Mesothelial cell of epicardium (in vitro differentiated cells): ENCODE data around the gene KRT1. TPM values are rescaled to one million over a fixed set of nuclear protein-coding genes. Genes with fewer than 3 reads are reported as not detected.

Experiments
- DNase-seq, 2 experiments: peaks; one replicate each; pipeline ENCODE4 v3.0.0; 2021; ENCODE audit warnings: low spot score in 2 of 2; ENCODE audit not compliant: unreplicated experiment in 2 of 2
- H3K27ac Mint-ChIP-seq: 2 replicates; pipeline ENCODE4 v1.8.0; 2021; ENCODE audit warnings: mixed read lengths
- H3K27me3 Mint-ChIP-seq: 2 replicates; pipeline ENCODE4 v1.8.0; 2021; ENCODE audit warnings: low read depth, mixed read lengths
- H3K36me3 Mint-ChIP-seq: 2 replicates; pipeline ENCODE4 v1.8.0; 2021; ENCODE audit warnings: mixed read lengths
- H3K4me1 Mint-ChIP-seq: 2 replicates; pipeline ENCODE4 v1.8.0; 2021; ENCODE audit warnings: mixed read lengths
- H3K4me3 Mint-ChIP-seq: 2 replicates; pipeline ENCODE4 v1.8.0; 2021; ENCODE audit warnings: mild to moderate bottlenecking, moderate library complexity, mixed read lengths
- H3K9me3 Mint-ChIP-seq: 2 replicates; pipeline ENCODE4 v1.8.0; 2021; ENCODE audit warnings: mixed read lengths
- total RNA-seq: library from RNA; stranded (reverse); gene quantifications from 3 replicates; pipeline ENCODE4 v1.2.1, GENCODE V29; 2021
- TF ChIP-seq, protein P1 (sequence below): fragments of 200-600 bp; sonication (generic); IDR thresholded peaks from one replicate; pipeline ENCODE4 v1.5.0; 2021; ENCODE audit warnings: antibody characterized with exemption; ENCODE audit not compliant: unreplicated experiment

Gene KRT1
- total RNA-seq, 1 donor from 2014 or later: not detected

DNA sequence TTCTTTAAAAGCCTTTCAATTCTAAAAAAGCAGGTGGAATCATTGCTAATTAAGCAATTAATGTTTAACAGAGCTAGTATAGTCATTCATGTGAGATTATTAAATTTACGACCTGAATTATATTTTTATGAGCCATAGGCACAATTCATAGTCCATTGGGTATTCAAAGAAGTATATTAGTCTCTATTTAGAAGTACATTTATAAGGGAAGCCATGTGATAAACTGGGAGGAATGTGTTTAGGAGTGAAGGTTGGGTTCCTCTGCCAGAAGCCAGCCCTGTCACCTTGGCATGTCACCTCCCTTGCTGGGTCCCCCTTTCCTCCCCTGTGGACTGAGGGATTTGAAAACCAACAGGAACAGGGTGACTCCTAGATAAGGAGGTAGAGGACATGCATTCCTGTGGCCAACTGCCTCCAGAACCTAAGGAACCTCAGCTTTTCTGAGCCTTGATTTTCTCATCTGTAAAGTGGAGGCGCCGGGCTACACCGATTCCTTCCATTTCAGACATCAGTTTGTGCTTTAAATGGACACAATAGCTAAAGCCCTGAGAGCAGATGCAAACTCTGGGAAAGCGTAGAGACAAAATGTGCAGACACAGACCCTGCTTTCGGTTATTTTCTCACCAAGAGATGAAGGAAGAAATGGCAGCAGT, 22.8 kb downstream of the KRT1 start:
- Mint-ChIP-seq H3K4me3 (no peak overlapping the region), H3K36me3 (no peaks in the 10 kb centered on the region), H3K27ac (no peak overlapping the region), H3K27me3 (peaks cover 76% of the 10 kb centered on the region), H3K9me3 (peaks cover 3% of the 10 kb centered on the region), H3K4me1 (peaks cover 4% of the 10 kb centered on the region)
- TF ChIP-seq, protein P1, sequence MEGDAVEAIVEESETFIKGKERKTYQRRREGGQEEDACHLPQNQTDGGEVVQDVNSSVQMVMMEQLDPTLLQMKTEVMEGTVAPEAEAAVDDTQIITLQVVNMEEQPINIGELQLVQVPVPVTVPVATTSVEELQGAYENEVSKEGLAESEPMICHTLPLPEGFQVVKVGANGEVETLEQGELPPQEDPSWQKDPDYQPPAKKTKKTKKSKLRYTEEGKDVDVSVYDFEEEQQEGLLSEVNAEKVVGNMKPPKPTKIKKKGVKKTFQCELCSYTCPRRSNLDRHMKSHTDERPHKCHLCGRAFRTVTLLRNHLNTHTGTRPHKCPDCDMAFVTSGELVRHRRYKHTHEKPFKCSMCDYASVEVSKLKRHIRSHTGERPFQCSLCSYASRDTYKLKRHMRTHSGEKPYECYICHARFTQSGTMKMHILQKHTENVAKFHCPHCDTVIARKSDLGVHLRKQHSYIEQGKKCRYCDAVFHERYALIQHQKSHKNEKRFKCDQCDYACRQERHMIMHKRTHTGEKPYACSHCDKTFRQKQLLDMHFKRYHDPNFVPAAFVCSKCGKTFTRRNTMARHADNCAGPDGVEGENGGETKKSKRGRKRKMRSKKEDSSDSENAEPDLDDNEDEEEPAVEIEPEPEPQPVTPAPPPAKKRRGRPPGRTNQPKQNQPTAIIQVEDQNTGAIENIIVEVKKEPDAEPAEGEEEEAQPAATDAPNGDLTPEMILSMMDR: no peak
- DNase-seq: no peak

DNA sequence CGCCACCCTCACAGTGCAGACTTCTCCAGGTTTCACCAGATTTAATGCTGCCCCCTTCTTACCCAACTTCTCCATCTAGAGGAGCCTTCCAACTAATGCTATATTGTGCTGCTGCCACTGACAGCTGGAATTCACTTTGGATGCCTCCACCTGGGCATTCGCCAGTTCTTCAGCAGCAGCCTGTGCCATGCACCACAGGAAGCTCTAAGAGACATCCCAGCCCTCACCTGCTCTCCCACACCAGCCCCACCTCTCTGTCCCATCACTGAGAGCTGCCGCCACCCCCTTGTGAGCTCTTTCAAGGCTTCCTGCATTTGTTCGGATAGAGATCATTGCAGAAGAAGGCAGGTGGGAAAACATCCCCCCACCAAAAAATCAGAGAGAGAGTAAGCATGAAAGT, 23.6 kb downstream of the KRT1 start:
- H3K27me3 Mint-ChIP-seq: peaks cover 78% of the 10 kb centered on the region
- TF ChIP-seq, protein P1: no peak
- no peak overlapping the region for H3K27ac Mint-ChIP-seq
- H3K36me3 Mint-ChIP-seq: no peaks in the 10 kb centered on the region
- peaks cover 6% of the 10 kb centered on the region for H3K9me3 Mint-ChIP-seq
- DNase-seq: no peak
- H3K4me1 Mint-ChIP-seq: peaks cover 4% of the 10 kb centered on the region
- no peak overlapping the region for H3K4me3 Mint-ChIP-seq

DNA sequence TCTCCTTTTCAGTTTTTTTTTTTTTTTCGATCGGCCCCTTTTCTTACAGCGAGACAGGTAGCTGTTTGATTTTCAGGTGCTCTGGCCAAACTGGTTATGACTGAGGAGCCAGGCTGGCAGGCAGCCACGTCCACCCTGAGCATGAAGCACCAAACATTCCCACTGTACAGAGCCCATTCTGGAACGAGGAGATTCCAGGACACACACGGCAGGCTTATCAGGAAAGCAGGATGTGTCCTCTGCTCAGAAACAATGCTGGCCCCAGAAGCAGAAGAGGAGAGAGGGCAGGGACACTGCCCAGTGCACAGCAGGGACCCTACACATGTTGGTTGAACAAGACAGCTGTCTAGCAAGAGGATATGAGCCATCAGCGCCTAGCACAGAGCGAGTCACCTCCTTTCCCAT, 24.5 kb downstream of the KRT1 start:
- Mint-ChIP-seq H3K27me3 (peaks cover 83% of the 10 kb centered on the region), H3K27ac (no peak overlapping the region), H3K4me1 (peaks cover 4% of the 10 kb centered on the region), H3K9me3 (peaks cover 6% of the 10 kb centered on the region), H3K4me3 (no peak overlapping the region), H3K36me3 (no peaks in the 10 kb centered on the region)
- TF ChIP-seq, protein P1: no peak
- no peak for DNase-seq

DNA sequence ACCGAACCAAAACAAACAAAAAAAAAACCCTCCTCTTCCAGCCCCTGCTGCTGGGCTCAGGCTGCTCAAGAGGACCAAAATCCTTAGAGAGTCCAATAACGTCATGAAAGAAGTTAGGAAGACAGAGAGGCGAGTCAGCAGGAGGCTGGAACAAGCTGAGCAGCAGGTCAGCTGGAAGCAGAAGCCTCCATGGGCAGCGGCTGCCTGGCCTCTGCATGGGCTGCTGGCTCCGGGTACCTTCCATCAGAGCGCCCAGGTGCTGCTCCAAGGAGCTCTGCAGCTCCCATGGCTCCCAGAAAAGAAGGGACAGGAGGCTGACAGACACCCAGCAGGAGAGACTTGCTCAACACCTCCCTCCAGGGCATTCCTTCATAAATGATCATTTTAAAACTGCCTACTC, 25.0 kb downstream of the KRT1 start:
- no peak overlapping the region for H3K27ac Mint-ChIP-seq
- no peak overlapping the region for H3K4me3 Mint-ChIP-seq
- peaks cover 86% of the 10 kb centered on the region for H3K27me3 Mint-ChIP-seq
- DNase-seq: no peak
- TF ChIP-seq, protein P1: no peak
- H3K4me1 Mint-ChIP-seq: peaks cover 4% of the 10 kb centered on the region
- no peaks in the 10 kb centered on the region for H3K36me3 Mint-ChIP-seq
- peaks cover 6% of the 10 kb centered on the region for H3K9me3 Mint-ChIP-seq

DNA sequence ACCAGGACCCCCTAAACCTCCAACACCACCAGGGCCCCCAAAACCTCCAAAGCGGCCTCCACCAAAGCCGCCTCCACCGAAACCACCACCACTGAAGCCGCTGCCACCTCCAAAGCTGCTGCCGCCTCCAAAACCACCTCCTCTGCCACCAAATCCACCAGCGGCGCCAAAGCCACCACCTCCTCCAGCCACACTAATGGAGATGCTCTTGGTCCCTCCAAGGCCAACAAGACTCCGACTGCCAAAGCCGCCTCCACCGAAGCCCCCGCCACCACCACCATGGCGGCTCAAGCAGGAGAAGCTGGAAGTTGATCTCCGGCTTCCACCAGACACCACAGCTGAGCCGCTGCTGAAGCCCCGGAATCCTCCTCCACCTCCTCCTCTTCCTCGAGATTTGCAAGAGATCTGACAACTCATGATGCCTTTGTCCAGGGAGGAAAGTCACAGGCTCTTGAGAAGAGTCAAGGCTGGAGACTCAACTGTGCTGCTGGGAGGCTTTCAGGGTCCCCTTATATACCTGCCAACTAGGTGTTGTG, 28.4 kb downstream of the KRT1 start, which contains the start of gene KRT2:
KRT2 (minus strand) TSS at position 486 of the 536 bp plus-strand sequence; CDS start at position 417, 69 bp downstream.
- no peak for DNase-seq
- Mint-ChIP-seq H3K4me3 (no peak within 1 kb of the TSS), H3K36me3 (no peaks in the 10 kb centered on the region), H3K4me1 (peaks cover 4% of the 10 kb centered on the region), H3K27ac (no peak within 1 kb of the TSS), H3K27me3 (peaks cover 79% of the 10 kb centered on the region), H3K9me3 (peaks cover 6% of the 10 kb centered on the region)
- TF ChIP-seq, protein P1: no peak
